HG03139 (cell line): Measurements from ENCODE around the gene FBXW10B.
"Not testable (repeated sequence)": the region's sequence is repeated elsewhere in the genome, so short reads cannot be mapped to it uniquely, and the experiment has no call there.

Experiments used
- ATAC-seq: cut with Tn5 transposase; IDR thresholded peaks from one replicate; pipeline ENCODE4 v1.9.1; 2021; ENCODE audit not compliant: unreplicated experiment

The FBXW10B gene

GRCh38 chr17:15619331-15620058, at the start of gene FBXW10B:
Gene FBXW10B, minus strand, starts transcription at chr17:15619704. Its CDS starts 192 bp downstream, at chr17:15619512.
- not testable (repeated sequence) for ATAC-seq

GRCh38 chr17:15663691-15664090, 44.2 kb upstream of the FBXW10B start:
- ATAC-seq: no peak

GRCh38 chr17:15663176-15663575, 43.7 kb upstream of the FBXW10B start:
- no peak for ATAC-seq

- no peak for ATAC-seq
Measured at GRCh38 chr17:15662681-15663080, 43.2 kb upstream of the FBXW10B start.

GRCh38 chr17:15660077-15660476, 40.6 kb upstream of the FBXW10B start:
- ATAC-seq: no peak

- ATAC-seq: no peak
Measured at GRCh38 chr17:15659663-15660062, 40.2 kb upstream of the FBXW10B start.

- no peak for ATAC-seq
Measured at GRCh38 chr17:15659236-15659635, 39.7 kb upstream of the FBXW10B start.

GRCh38 chr17:15658296-15658695, 38.8 kb upstream of the FBXW10B start:
- ATAC-seq: no peak

- ATAC-seq: no peak
Measured at GRCh38 chr17:15657868-15658267, 38.4 kb upstream of the FBXW10B start.

GRCh38 chr17:15654886-15655561, 35.5 kb upstream of the FBXW10B start:
- ATAC-seq: no peak

GRCh38 chr17:15654401-15654800, 34.9 kb upstream of the FBXW10B start:
- ATAC-seq: not testable (repeated sequence)

- no peak for ATAC-seq
Measured at GRCh38 chr17:15652960-15653359, 33.5 kb upstream of the FBXW10B start.

GRCh38 chr17:15651583-15652110, 32.1 kb upstream of the FBXW10B start:
- peak; percentile 89 for ATAC-seq

GRCh38 chr17:15650741-15651582, 31.5 kb upstream of the FBXW10B start:
- no peak for ATAC-seq

GRCh38 chr17:15649861-15650421, 30.4 kb upstream of the FBXW10B start:
- no peak for ATAC-seq

- ATAC-seq: no peak
Measured at GRCh38 chr17:15648386-15648785, 28.9 kb upstream of the FBXW10B start.

- ATAC-seq: not testable (repeated sequence)
Measured at GRCh38 chr17:15645942-15646312, 26.4 kb upstream of the FBXW10B start.

GRCh38 chr17:15645099-15645941, 25.8 kb upstream of the FBXW10B start:
- ATAC-seq: not testable (repeated sequence)

GRCh38 chr17:15642505-15643251, 23.2 kb upstream of the FBXW10B start:
- not testable (repeated sequence) for ATAC-seq
